IMR-90 (cell line): ENCODE data around the gene SYT17. TPM values are rescaled to one million over a fixed set of nuclear protein-coding genes. Genes with fewer than 3 reads are reported as not detected.

Experiments used
- ATAC-seq: fragments of 200-7000 bp; cut with Tn5 transposase; 2 replicates; pipeline ENCODE4 v1.9.1; 2020; ENCODE audit warnings: low read depth, mild to moderate bottlenecking, moderate library complexity
- BruUV-seq: library from RNA; stranded (reverse); fragments of 400-500 nt; replicated peaks from 2 replicates; lab custom pipeline; 2021; lab: Mats Ljungman, UMichigan
- CTCF ChIA-PET: fragments of 300-600 bp; formaldehyde crosslinking; extraction: SDS; loops from one replicate; lab custom pipeline; 2021; ENCODE audit warnings: antibody characterized with exemption; lab: Yijun Ruan, JAX
- POLR2A ChIA-PET: fragments of 300-600 bp; sonication (Branson Sonifier 250); formaldehyde crosslinking; loops from one replicate; lab custom pipeline; 2022; ENCODE audit warnings: antibody characterized with exemption; ENCODE audit not compliant: unreplicated experiment; lab: Charles Lee
- DNase-seq: peaks from one replicate; pipeline ENCODE4 v3.0.0; 2013
- H2AFZ ChIP-seq: replicated peaks from 2 replicates; pipeline ENCODE3; 2013; ENCODE audit warnings: low read length, mild to moderate bottlenecking; ENCODE audit not compliant: poor library complexity
- H2AK5ac ChIP-seq: 2 replicates; pipeline ENCODE4 v1.6.1; 2013; ENCODE audit warnings: low read depth, low read length, inconsistent platforms
- H2AK9ac ChIP-seq: replicated peaks from 2 replicates; pipeline ENCODE3; 2013; ENCODE audit warnings: mild to moderate bottlenecking, low read depth, low read length, moderate library complexity; ENCODE audit not compliant: poor library complexity
- H2BK120ac ChIP-seq: 2 replicates; pipeline ENCODE4 v1.6.1; 2013; ENCODE audit warnings: low read depth, low read length, inconsistent platforms
- H2BK15ac ChIP-seq: 3 replicates; pipeline ENCODE4 v1.6.1; 2013; ENCODE audit warnings: low read depth, low read length, inconsistent platforms
- H2BK20ac ChIP-seq: 2 replicates; pipeline ENCODE4 v1.6.1; 2013; ENCODE audit warnings: low read depth, mild to moderate bottlenecking, inconsistent platforms, low read length, moderate library complexity
- H2BK5ac ChIP-seq: 2 replicates; pipeline ENCODE4 v1.6.1; 2013; ENCODE audit warnings: mild to moderate bottlenecking, low read depth, low read length, inconsistent platforms; ENCODE audit not compliant: poor library complexity, severe bottlenecking
- H3K14ac ChIP-seq: replicated peaks from 2 replicates; pipeline ENCODE4 v1.6.1; 2013; ENCODE audit warnings: low read depth, low read length, inconsistent platforms
- H3K18ac ChIP-seq: 2 replicates; pipeline ENCODE4 v1.6.1; 2013; ENCODE audit warnings: low read depth, low read length, control low read depth
- H3K23ac ChIP-seq: 2 replicates; pipeline ENCODE4 v1.6.1; 2013; ENCODE audit warnings: low read depth, low read length, inconsistent platforms
- H3K27ac ChIP-seq: 2 replicates; pipeline ENCODE4 v1.5.1; 2013; ENCODE audit warnings: mild to moderate bottlenecking, control low read depth, low read length; ENCODE audit not compliant: insufficient read depth
- H3K27me3 ChIP-seq: 2 replicates; pipeline ENCODE4 v1.6.1; 2013; ENCODE audit warnings: low read length; ENCODE audit not compliant: control insufficient read depth, insufficient read depth
- H3K36me3 ChIP-seq: 2 replicates; pipeline ENCODE4 v1.6.1; 2013; ENCODE audit warnings: low read length, mixed read lengths; ENCODE audit not compliant: control insufficient read depth, insufficient read depth
- H3K4ac ChIP-seq: 2 replicates; pipeline ENCODE4 v1.6.1; 2013; ENCODE audit warnings: low read depth, low read length, inconsistent platforms
- H3K4me1 ChIP-seq: 2 replicates; pipeline ENCODE4 v1.6.1; 2013; ENCODE audit warnings: low read length, mixed read lengths; ENCODE audit not compliant: control insufficient read depth, insufficient read depth
- H3K4me2 ChIP-seq: 2 replicates; pipeline ENCODE4 v1.6.1; 2013; ENCODE audit warnings: low read depth, mild to moderate bottlenecking, control low read depth, low read length, moderate library complexity
- H3K4me3 ChIP-seq: 2 replicates; pipeline ENCODE4 v1.5.1; 2013; ENCODE audit warnings: low read depth, mild to moderate bottlenecking, control low read depth, low read length, moderate library complexity; ENCODE audit not compliant: insufficient read depth
- H3K56ac ChIP-seq: 2 replicates; pipeline ENCODE4 v1.6.1; 2013; ENCODE audit warnings: low read length, inconsistent platforms; ENCODE audit not compliant: insufficient read depth; ENCODE audit errors: extremely low read depth
- H3K79me1 ChIP-seq, 2 experiments: 2 replicates each; pipeline ENCODE4 v1.6.1; 2013; ENCODE audit warnings: low read length in 2 of 2, inconsistent platforms in 1 of 2, low read depth in 1 of 2
- H3K9ac ChIP-seq: 2 replicates; pipeline ENCODE4 v1.6.1; 2013; ENCODE audit warnings: low read depth, low read length, control low read depth
- H3K9me1 ChIP-seq: 2 replicates; pipeline ENCODE4 v1.6.1; 2013; ENCODE audit warnings: low read length, inconsistent platforms; ENCODE audit not compliant: insufficient read depth
- H3K9me3 ChIP-seq: 2 replicates; pipeline ENCODE4 v1.6.1; 2013; ENCODE audit warnings: low read length; ENCODE audit not compliant: control insufficient read depth, insufficient read depth
- H4K20me1 ChIP-seq: 2 replicates; pipeline ENCODE4 v1.6.1; 2013; ENCODE audit warnings: low read length, inconsistent platforms; ENCODE audit not compliant: insufficient read depth
- H4K5ac ChIP-seq: 2 replicates; pipeline ENCODE4 v1.6.1; 2013; ENCODE audit warnings: mild to moderate bottlenecking, low read depth, low read length, control low read depth
- H4K8ac ChIP-seq, 2 experiments: 2 replicates each; pipeline ENCODE4 v1.6.1; 2013; ENCODE audit warnings: low read depth in 2 of 2, low read length in 2 of 2, control low read depth in 1 of 2, inconsistent platforms in 1 of 2
- H4K91ac ChIP-seq: 2 replicates; pipeline ENCODE4 v1.6.1; 2013; ENCODE audit warnings: low read depth, low read length, inconsistent platforms; ENCODE audit not compliant: insufficient read depth
- MXI1 ChIP-seq: IDR thresholded peaks from 2 replicates; pipeline ENCODE4 v1.6.1; 2012; ENCODE audit warnings: low read depth, mild to moderate bottlenecking, low read length, moderate library complexity, borderline replicate concordance
- NFE2L2 ChIP-seq: fragments of 150-350 bp; IDR thresholded peaks from 2 replicates; pipeline ENCODE4 v1.6.1; 2016; ENCODE audit warnings: low read depth, mild to moderate bottlenecking, low read length
- WGBS, 2 experiments: methylation state at CpG; one replicate each; pipeline versions ENCODE4 v1.1.5 to v1.1.7; 2013; ENCODE audit warnings: missing lambda C conversion rate in 2 of 2; ENCODE audit not compliant: insufficient read length in 1 of 2; ENCODE audit errors: extremely low coverage in 2 of 2; 5-methylcytosine and 5-hydroxymethylcytosine counted together
- dilution Hi-C: fragments of 300-500 bp; cut with HindIII; formaldehyde crosslinking; loops from one replicate; pipeline ENCODE4 v1.14.3; 2018; ENCODE audit warnings: low sequenced_read_pairs; ENCODE audit not compliant: unreplicated experiment
- in situ Hi-C: fragments of 300-500 bp; cut with MboI; formaldehyde crosslinking; loops from 3 replicates; pipeline ENCODE4 v1.14.3; 2019; ENCODE audit warnings: low sequenced_read_pairs, inconsistent platforms, mixed read lengths
- intact Hi-C: fragments of 100-400 bp; cut with micrococcal nuclease; formaldehyde crosslinking; loops from 2 replicates; pipeline ENCODE4 v1.10.0; 2022
- polyA plus RNA-seq, 3 experiments: library from polyadenylated mRNA; depleted of rRNA; stranded (reverse); fragments of >200 nt; gene quantifications; 2 replicates each; pipeline ENCODE4 v1.2.3, GENCODE V29; 2012; ENCODE audit warnings: low replicate concordance in 1 of 3
- total RNA-seq: library from RNA; depleted of rRNA; stranded (reverse); fragments of >200 nt; gene quantifications from 2 replicates; pipeline ENCODE4 v1.2.3, GENCODE V29; 2012
- TF ChIP-seq, protein P1 (sequence below): conservative IDR thresholded peaks from 2 replicates; pipeline ENCODE4 v1.5.1; 2012; ENCODE audit warnings: mild to moderate bottlenecking, low read depth, low read length, improper control_type of control experiment
- TF ChIP-seq, protein P2 (sequence below): fragments of 150-350 bp; IDR thresholded peaks from 2 replicates; pipeline ENCODE4 v1.6.1; 2017; ENCODE audit warnings: mild to moderate bottlenecking, antibody characterized with exemption, low read length, low read depth

The SYT17 gene
- total and polyA plus RNA-seq, 2 of the 4 experiments (the other 2 are of a cell fraction): not detected

DNA sequence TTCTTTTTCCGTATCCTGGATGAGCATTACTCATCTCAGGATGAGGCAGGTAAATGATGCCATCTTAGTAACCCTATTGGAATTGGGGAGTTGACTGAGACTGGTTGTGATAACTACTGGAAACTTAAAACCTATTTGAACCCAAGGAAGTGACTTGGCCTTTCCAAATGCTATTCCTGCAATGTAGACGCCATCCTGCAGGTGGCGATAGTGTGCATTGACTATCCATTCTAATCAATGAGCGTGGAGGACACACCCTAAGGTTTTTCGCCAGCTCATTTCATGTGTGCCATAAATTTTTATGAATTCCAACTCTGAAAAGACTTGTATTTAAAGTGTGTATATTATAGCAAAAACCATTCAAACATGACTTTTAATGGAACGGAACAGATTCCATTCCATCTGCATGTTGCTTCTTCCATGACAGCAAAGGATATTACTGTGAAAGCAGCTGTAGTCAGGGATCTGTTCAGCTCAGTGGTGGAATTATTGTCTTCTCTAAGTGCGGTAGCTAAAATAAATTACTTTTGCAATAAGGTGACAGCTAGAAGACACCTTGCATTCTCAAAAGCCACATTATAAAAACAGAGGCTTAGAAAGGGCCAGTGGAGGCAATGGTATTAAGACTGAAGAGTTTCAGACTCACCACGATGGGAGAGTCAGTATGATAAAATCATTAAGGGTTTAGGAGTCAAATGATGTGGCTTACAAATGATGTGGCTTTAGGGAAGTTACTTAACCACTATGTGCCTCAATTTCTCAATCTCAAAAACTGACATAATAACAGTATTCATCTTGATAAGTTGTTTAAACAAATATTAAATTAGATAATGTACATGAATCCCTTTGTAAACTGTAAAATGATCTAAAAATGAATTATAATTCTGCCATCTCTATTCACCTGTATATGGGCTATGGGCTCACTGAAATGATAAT, 55.5 kb downstream of the SYT17 start:
- no peak for TF ChIP-seq MXI1
- TF ChIP-seq, protein P1, sequence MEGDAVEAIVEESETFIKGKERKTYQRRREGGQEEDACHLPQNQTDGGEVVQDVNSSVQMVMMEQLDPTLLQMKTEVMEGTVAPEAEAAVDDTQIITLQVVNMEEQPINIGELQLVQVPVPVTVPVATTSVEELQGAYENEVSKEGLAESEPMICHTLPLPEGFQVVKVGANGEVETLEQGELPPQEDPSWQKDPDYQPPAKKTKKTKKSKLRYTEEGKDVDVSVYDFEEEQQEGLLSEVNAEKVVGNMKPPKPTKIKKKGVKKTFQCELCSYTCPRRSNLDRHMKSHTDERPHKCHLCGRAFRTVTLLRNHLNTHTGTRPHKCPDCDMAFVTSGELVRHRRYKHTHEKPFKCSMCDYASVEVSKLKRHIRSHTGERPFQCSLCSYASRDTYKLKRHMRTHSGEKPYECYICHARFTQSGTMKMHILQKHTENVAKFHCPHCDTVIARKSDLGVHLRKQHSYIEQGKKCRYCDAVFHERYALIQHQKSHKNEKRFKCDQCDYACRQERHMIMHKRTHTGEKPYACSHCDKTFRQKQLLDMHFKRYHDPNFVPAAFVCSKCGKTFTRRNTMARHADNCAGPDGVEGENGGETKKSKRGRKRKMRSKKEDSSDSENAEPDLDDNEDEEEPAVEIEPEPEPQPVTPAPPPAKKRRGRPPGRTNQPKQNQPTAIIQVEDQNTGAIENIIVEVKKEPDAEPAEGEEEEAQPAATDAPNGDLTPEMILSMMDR: peak; percentile 33
- no peak for TF ChIP-seq NFE2L2
- TF ChIP-seq, protein P2, sequence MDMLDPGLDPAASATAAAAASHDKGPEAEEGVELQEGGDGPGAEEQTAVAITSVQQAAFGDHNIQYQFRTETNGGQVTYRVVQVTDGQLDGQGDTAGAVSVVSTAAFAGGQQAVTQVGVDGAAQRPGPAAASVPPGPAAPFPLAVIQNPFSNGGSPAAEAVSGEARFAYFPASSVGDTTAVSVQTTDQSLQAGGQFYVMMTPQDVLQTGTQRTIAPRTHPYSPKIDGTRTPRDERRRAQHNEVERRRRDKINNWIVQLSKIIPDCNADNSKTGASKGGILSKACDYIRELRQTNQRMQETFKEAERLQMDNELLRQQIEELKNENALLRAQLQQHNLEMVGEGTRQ: no peak
- H3K36me3 ChIP-seq: no peaks in the 10 kb centered on the region
- ChIA-PET CTCF (interaction anchor here (0.8 kb wide), 1 partner anchor 13 kb away, joined by 5 read pairs; no protein-coding TSS in a partner anchor), POLR2A (no interaction called here)
- H3K18ac ChIP-seq: no peak overlapping the region
- H4K91ac ChIP-seq: no peak overlapping the region
- WGBS, 2 experiments: no CpG with 5 or more reads among the region's 8 CpGs
- no peaks in the 10 kb centered on the region for H3K9me1 ChIP-seq
- no peak overlapping the region for H2BK5ac ChIP-seq
- no peak overlapping the region for H3K4me2 ChIP-seq
- H3K56ac ChIP-seq: no peak overlapping the region
- no peak overlapping the region for H3K9ac ChIP-seq
- in situ Hi-C loops: no loop called here
- H3K4ac ChIP-seq: no peak overlapping the region
- no peak overlapping the region for H4K5ac ChIP-seq
- H2AK9ac ChIP-seq: no peak overlapping the region
- no peak overlapping the region for H3K27ac ChIP-seq
- no peak overlapping the region for H2BK20ac ChIP-seq
- no peaks in the 10 kb centered on the region for H3K79me1 ChIP-seq
- no peak overlapping the region for H4K8ac ChIP-seq
- no TSS peak for BruUV-seq
- H2AK5ac ChIP-seq: no peak overlapping the region
- H2BK15ac ChIP-seq: no peak overlapping the region
- no peak overlapping the region for H3K14ac ChIP-seq
- intact Hi-C loops: no loop called here
- no peaks in the 10 kb centered on the region for H4K20me1 ChIP-seq
- ATAC-seq: no peak
- H3K4me1 ChIP-seq: peaks cover 4% of the 10 kb centered on the region
- DNase-seq: peak; percentile 4
- H2AFZ ChIP-seq: no peak overlapping the region
- dilution Hi-C loops: no loop called here
- no peaks in the 10 kb centered on the region for H3K9me3 ChIP-seq
- no peak overlapping the region for H2BK120ac ChIP-seq
- H3K27me3 ChIP-seq: peaks cover 2% of the 10 kb centered on the region; the same call in 1 of the 2 replicates
- H3K4me3 ChIP-seq: no peak overlapping the region
- no peak overlapping the region for H3K23ac ChIP-seq
